ENCODE data around the gene DCHS1. TPM values are rescaled to one million over a fixed set of nuclear protein-coding genes. Genes with fewer than 3 reads are reported as not detected.

The DCHS1 gene
- polyA plus RNA-seq, 1 experiment = 7.3 TPM

DNA sequence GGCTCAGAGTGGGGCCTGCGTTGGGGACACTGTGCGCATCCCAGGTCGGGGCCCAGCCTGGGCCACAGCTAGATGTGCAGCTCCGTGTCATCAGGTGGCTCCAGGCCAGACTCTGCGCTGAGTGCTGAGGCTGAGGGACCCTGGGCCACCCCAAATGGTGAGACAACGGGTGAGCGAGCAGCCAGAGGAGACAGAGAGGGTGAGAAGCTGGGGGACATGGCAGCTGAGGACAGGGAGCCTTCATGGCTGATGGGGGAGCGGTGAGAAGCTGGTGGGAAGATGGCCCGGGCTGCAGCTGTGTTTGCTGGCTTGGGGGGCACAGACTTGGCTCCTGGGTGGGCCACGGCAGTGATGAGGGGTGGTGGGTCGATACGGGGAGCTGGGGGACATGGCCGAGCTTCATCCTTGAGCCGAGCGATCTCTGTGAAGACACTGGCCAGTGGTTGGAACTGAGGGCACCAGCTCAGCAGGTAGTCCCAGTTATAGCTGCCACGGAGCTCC, 33.8 kb downstream of the DCHS1 start:
- CTCF ChIA-PET = interaction anchor here (0.6 to 1.3 kb wide), 2 partner anchors 62 to 306 kb away, joined by 3 to 5 read pairs; partner anchors contain the start of gene MRPL17
- Histone ChIP-seq H3K36me3 (ENCODE audit: control insufficient read depth, insufficient read depth, low read length) (peaks cover 5% of the 10 kb centered on the region), H3K4me3 (ENCODE audit: low read depth, low read length) (no peak overlapping the region), H3K27me3 (ENCODE audit: control insufficient read depth, insufficient read depth, low read length) (no peaks in the 10 kb centered on the region)
- no peak for DNase-seq (ENCODE audit: low read depth)
- POLR2A ChIA-PET = no interaction called here
- TF ChIP-seq, protein P1, sequence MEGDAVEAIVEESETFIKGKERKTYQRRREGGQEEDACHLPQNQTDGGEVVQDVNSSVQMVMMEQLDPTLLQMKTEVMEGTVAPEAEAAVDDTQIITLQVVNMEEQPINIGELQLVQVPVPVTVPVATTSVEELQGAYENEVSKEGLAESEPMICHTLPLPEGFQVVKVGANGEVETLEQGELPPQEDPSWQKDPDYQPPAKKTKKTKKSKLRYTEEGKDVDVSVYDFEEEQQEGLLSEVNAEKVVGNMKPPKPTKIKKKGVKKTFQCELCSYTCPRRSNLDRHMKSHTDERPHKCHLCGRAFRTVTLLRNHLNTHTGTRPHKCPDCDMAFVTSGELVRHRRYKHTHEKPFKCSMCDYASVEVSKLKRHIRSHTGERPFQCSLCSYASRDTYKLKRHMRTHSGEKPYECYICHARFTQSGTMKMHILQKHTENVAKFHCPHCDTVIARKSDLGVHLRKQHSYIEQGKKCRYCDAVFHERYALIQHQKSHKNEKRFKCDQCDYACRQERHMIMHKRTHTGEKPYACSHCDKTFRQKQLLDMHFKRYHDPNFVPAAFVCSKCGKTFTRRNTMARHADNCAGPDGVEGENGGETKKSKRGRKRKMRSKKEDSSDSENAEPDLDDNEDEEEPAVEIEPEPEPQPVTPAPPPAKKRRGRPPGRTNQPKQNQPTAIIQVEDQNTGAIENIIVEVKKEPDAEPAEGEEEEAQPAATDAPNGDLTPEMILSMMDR (IDR thresholded peaks at IDR 0.05; ENCODE audit: insufficient read depth, low read depth, low read length) = no peak

DNA sequence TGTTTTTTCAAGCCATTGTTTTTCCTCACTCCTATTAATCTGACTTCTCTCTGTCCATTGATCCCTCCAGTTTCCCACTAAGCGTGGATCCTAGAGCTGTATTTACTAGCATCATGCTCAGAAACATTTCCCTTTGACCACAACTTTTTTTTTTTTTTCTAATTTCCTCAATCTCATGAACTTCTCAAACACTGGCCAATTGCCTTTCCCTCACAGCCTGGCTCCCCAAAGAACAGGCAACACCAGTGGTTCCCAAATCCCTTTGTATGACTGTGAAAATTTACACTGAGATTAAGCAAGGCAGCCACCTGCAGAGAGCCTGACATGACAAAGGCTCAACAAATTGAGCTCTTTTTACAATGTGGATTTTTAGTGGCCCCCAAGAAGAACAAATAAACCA, 35.0 kb downstream of the DCHS1 start:
- Histone ChIP-seq H3K27me3 (ENCODE audit: control insufficient read depth, insufficient read depth, low read length) (no peaks in the 10 kb centered on the region), H3K4me3 (ENCODE audit: low read depth, low read length) (no peak overlapping the region), H3K36me3 (ENCODE audit: control insufficient read depth, insufficient read depth, low read length) (peaks cover 6% of the 10 kb centered on the region)
- CTCF ChIA-PET = interaction anchor here (1.0 to 2.2 kb wide), 3 partner anchors 11 to 62 kb away, joined by 3 to 8 read pairs (median 3); partner anchors contain the start of gene MRPL17
- POLR2A ChIA-PET = no interaction called here
- TF ChIP-seq, protein P1 (IDR thresholded peaks at IDR 0.05; ENCODE audit: insufficient read depth, low read depth, low read length) = no peak
- DNase-seq (ENCODE audit: low read depth) = no peak

DNA sequence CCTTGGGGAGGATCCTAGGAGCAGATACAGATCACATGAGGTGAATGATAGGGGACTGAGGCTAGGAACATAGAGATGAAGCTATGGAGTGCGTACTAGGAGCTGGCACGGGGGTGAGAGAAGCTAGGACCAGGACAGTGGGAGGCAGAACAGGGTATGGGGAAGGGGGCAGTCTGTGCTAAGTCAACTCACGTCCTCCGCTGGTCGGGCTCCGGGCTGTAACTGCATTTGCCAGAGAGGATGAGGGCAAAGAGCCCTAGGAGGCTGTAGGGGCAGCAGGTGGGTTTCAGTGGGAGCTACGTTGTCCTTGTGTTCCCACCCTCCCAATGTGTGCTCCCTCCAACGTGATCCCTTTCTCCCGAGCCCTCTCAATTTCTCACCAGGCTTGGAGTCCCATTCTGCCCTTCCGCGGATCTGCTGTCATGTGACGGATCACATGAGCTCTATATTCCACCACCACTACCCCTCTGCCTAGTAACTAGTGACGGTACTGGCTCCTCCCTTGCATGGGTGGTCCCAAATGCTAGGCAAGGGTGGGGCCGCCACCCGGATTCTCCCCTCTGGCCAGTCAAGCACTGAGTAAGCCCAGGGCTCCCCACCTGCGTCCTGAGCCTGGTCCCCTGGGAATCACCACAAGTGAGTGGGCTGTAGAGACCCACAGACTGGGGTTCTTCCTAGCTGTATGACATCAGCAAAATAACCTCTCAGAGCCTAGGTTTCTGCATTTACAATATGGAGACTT, 36.4 kb downstream of the DCHS1 start, which contains the start of gene TPP1:
TPP1 (minus strand) TSS at position 419 of the 742 bp plus-strand sequence; CDS start at position 397, 22 bp downstream.
- peak; percentile 77 for DNase-seq (ENCODE audit: low read depth)
- POLR2A ChIA-PET = interaction anchor here (0.5 to 1.3 kb wide), 3 partner anchors 11 to 28 kb away, joined by 3 to 4 read pairs (median 4); no protein-coding TSS in a partner anchor
- CTCF ChIA-PET = interaction anchor here (0.6 to 2.2 kb wide), 18 partner anchors 12 to 240 kb away, joined by 3 to 14 read pairs (median 4); partner anchors contain the start of genes MRPL17 and TRIM3
- Histone ChIP-seq H3K27me3 (ENCODE audit: control insufficient read depth, insufficient read depth, low read length) (no peaks in the 10 kb centered on the region), H3K36me3 (ENCODE audit: control insufficient read depth, insufficient read depth, low read length) (peaks cover 12% of the 10 kb centered on the region), H3K4me3 (ENCODE audit: low read depth, low read length) (peak within 1 kb of the TSS; percentile 77)
- TF ChIP-seq, protein P1 (IDR thresholded peaks at IDR 0.05; ENCODE audit: insufficient read depth, low read depth, low read length) = no peak

DNA sequence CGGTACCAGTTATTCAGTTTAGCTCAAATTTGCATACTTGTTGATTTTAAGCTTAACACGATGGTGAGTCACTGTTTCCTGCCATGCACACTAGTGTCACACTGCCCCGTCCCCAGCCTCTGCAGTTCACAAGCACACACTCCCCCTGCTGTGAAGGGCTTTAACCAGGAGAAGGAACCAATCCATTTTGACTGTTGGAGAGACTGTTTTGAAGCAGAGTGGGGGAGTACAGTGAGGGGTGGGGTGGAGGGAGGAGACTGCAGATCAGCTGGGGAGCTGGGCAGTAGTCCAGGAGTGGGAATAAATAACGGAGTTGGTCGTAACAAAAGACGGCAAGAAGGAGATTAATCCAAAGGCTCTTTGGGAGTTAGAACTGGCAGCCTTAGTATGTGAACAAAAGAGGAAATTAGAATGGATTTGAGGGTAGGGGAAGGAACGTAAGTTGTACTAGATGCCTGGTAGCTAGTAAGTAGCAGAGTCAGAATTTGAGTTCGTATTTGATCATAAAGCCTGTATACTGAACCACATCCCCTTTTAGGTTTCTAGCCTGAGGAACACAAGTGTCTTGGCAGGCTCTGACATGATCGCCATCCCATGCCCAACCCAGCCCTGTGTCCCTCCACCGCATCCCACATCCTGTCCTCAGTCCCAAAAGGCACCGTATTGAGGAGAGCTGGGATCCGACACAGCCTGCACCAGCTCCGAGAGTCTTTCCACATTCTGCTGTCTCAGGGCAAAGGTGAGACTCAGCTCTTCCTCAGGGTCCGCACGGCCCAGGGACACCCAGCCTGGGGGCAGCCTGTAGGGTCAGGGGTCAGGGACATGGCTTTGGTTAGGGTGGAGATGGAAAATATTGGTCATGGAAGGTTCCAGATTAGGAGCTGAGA, 37.2 kb downstream of the DCHS1 start:
- no peaks in the 10 kb centered on the region for H3K27me3 ChIP-seq (ENCODE audit: control insufficient read depth, insufficient read depth, low read length)
- ChIA-PET CTCF (interaction anchor here (0.7 to 2.2 kb wide), 17 partner anchors 11 to 239 kb away, joined by 3 to 14 read pairs (median 4); partner anchors contain the start of genes MRPL17 and TRIM3), POLR2A (interaction anchor here (0.6 to 1.3 kb wide), 4 partner anchors 10 to 70 kb away, joined by 3 to 4 read pairs (median 4); no protein-coding TSS in a partner anchor)
- DNase-seq (ENCODE audit: low read depth) = no peak
- TF ChIP-seq, protein P1 (IDR thresholded peaks at IDR 0.05; ENCODE audit: insufficient read depth, low read depth, low read length) = 0 out of 2 replicates have a peak, but pooled peaks have one; percentile 17
- peak overlapping the region; percentile 77 for H3K4me3 ChIP-seq (ENCODE audit: low read depth, low read length)
- peaks cover 12% of the 10 kb centered on the region for H3K36me3 ChIP-seq (ENCODE audit: control insufficient read depth, insufficient read depth, low read length)

All from BJ (cell line).